LNCaP clone FGC (cell line): ENCODE measurements around the gene SCAF8.

Experiments
- DNase-seq: peaks from one replicate; pipeline ENCODE4 v3.0.0-alpha.2; 2011; ENCODE audit warnings: low read depth
- H3K4me3 ChIP-seq: 2 replicates; pipeline ENCODE4 v1.5.1; 2011; ENCODE audit warnings: mild to moderate bottlenecking, low read depth, low read length, control low read depth
- CTCF ChIP-seq: IDR thresholded peaks from 2 replicates; pipeline ENCODE4 v1.5.1; 2012; ENCODE audit warnings: mild to moderate bottlenecking; ENCODE audit not compliant: control insufficient read depth, insufficient read depth; ENCODE audit errors: extremely low read depth

SCAF8 gene

GRCh38 chr6:154782193-154782592, 49.0 kb downstream of the SCAF8 start:
- TF ChIP-seq CTCF, result no peak
- DNase-seq, result no peak
- H3K4me3 ChIP-seq, result no peak overlapping the region

- no peak for DNase-seq
- TF ChIP-seq CTCF, result no peak
- no peak overlapping the region for H3K4me3 ChIP-seq
These were observed 50.0 kb downstream of the SCAF8 start for GRCh38 chr6:154783229-154783628.

- H3K4me3 ChIP-seq, result no peak overlapping the region
- no peak for TF ChIP-seq CTCF
- no peak for DNase-seq
These were observed 51.9 kb downstream of the SCAF8 start for GRCh38 chr6:154785075-154785474.

- TF ChIP-seq CTCF, result no peak
These were observed 53.1 kb downstream of the SCAF8 start for GRCh38 chr6:154786144-154786868.

GRCh38 chr6:154791556-154792317, 58.5 kb downstream of the SCAF8 start:
- TF ChIP-seq CTCF, result no peak
- no peak overlapping the region for H3K4me3 ChIP-seq
- no peak for DNase-seq

More at GRCh38 chr6:154786144-154786868, 53.1 kb downstream of the SCAF8 start:
- H3K4me3 ChIP-seq, result no peak overlapping the region
- no peak for DNase-seq

GRCh38 chr6:154792325-154792724, 59.1 kb downstream of the SCAF8 start:
- no peak for DNase-seq
- no peak for TF ChIP-seq CTCF
- no peak overlapping the region for H3K4me3 ChIP-seq
